Ishikawa (cell line): ENCODE measurements around the gene NF1.

Experiments used
- CEBPB ChIP-seq: IDR thresholded peaks from 2 replicates; pipeline ENCODE4 v1.6.1; 2012
- ZBTB7A ChIP-seq: IDR thresholded peaks from 2 replicates; pipeline ENCODE4 v1.6.1; 2012; ENCODE audit warnings: low read depth

DNA sequence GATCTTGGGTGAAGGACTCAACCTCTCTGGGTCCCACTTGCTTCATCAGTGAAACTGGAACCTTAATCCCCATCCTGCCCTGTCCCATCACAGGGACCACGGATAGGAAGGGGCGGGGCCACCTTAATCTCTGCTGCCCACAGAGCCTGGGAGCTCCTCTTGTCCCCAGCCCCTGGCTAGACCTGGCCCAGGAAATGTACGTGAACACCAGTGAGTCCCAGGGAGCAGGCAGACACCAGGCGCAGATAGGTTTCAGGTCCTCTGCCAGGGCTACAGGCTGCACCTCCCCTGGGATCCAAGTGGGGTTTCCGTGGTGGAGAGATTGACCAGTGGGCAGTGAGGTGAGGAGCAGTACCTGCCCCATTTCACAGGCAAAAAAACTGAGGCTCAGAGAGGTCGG, 317.7 kb downstream of the NF1 start:
- TF ChIP-seq CEBPB (no peak), ZBTB7A (no peak)
